Stimulated activated CD4-positive, alpha-beta T cell treated with anti-CD3 and anti-CD28 coated beads, Interleukin-1b, Interleukin-23, amount 100 ng/mL, for 48 hours (primary cell): ENCODE measurements around the gene CTSC.
A peak's percentile ranks its signal among the peaks of the same experiment; 100 is the strongest.

ENCODE experiments used
- DNase-seq: peaks from one replicate; pipeline ENCODE4 v3.0.0-alpha.2; 2020

CTSC gene

DNA sequence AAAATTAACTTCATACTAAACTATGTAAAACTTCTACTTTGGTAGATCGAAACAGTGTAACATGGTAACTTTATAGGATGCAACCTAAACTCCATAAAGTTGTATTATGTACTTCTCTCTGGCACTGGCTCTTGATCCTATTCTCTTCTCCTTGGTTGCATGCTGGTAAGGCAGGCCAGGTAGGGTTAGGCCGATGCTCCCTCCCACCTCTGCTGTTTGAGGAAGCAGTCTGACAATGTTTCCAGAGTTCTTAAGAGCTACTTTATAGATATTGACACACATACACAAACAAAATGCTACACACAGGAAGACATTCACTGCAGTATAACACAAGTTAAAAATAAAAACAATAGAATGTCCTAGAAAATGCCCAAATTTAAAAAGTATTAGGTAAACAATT, 22.5 kb downstream of the CTSC start:
- DNase-seq: no peak

DNA sequence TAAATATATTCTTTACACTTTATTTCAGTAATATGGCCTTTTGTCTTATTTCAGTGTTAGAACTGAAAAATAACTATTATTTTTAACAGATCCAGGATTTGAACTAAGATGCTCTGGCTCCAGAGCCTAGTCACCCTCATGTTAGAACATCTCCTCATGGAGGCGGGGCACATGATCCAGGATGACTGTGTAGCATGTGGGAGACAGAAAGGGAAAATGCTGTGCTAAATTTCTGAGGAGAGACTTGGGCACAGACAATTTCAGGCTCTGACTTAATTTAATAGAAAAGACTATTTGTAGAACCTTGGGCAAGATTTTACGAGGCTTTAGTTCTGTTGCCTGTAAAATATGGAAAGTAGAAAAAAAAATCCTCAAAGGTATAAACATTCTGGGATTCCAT, 24.1 kb downstream of the CTSC start:
- no peak for DNase-seq

DNA sequence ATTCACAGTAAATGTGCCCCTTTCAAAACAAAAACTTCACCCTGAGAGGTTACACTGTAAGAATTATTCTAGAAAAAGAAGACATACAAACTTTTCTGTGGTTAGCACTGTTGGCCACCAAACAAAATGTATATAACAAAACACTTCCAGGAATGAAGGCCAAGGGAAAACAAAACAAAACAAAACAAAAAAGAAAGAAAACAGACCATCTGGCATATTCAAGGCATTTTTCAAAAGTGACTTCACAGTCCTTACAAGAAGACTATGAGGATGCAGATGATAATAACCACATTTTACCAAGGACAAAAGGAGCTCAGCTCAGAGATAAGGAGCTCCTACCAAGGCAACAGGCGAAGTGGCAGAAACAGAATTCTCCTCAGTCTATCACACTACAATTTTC, 24.9 kb downstream of the CTSC start:
- DNase-seq: no peak

DNA sequence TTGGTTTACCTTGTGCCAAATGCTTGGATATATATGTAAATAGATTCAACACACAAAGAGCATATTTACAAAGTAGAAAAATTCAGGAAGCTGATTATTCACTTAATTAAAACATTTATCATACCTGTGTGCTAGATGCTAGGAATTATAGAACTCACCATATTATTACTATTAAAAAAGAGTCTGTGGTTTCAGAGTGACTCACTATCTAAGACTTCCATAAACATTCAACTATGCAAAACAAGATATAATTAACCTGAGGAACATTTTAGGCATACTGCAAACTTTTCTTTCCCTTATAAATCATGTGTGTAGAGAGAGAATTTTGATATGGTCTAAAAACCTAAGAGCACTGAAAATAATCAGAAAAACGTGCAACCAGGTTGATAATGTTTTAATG, 27.3 kb downstream of the CTSC start:
- no peak for DNase-seq

DNA sequence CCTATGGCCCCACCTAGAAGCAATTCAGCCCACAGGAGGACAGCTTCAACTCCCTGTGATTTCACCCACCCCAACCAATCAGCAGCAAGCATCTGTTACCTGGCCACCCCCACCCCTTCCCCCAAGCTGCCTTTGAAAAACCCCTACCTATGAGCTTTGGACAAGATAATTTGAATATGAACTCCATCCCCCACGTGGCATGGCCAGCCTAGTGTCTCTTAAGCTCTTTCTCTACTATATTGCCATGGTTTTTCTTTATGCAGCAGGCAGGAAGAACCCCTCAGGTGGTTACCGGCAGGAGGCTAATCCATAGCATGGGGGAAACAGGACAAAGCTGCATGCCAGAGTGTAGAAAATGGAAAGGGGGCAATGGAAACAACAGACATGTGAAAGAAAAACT, 29.0 kb downstream of the CTSC start:
- no peak for DNase-seq

DNA sequence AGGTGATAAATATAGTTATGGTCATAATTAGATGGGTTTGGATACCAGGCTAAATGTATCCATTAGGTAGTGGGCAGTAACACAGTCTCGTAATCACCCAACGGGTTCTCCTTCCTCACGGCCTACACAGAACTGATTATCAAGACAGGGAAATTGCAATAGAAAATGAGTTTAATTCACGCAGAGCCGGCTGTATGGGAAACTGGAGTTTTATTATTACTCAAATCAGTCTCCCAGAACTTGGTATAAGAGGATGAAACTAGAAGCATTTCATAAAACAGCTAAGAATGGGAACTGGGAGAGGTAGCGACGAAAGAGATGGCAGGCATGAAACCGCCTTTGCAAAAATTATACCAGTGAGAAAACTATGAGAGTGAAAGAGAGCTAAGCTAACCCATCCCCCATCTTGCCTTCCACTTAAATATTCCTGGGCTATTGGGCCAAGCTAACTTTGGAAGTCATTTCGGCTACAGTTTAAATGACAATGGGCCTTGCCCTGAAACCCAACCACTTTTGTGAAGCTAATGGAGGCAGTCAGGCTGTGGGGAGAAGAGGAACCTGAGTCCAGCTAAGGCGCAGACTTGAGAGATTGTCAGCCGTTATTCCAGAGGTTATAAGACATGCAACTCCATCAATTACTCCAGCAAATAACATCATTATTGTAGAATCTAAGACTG, 29.6 kb downstream of the CTSC start:
- no peak for DNase-seq

DNA sequence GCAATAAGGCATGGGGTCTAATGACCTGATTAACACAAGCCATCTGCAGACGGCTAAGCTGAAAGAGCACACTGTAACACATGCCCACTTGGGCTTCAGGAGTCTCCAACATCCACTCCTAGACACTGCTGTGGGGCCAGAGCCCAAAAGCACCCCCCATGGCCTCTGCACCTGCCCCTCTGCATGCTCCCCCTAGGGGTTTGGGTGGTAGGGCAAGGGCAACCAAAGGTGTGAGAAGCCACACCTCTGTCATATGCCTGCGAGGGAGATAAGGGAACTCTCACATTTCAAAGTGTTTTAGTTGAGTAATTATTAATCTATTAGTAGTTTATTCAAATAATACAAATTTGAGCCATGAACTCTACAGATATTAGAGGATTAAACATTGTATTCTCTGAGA, 30.8 kb downstream of the CTSC start:
- no peak for DNase-seq

DNA sequence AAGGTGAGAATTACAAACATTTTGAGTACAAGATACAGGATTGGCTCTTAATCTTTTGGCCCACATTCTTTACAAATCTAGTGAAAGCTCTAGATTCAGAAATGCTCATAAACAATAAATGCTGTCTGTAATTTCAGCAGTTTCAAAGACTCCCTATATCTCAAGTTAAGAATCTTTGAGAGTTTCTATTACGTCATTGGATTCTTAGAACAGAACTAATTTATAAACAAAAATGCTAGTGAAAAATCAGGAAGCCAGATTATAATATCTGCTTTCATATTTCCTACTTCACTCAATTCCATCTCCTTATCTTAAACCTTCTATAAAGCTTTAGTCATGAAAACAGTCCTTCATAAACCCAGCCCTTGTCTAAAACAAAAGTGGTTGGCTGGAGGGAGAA, 32.1 kb downstream of the CTSC start:
- DNase-seq: no peak

DNA sequence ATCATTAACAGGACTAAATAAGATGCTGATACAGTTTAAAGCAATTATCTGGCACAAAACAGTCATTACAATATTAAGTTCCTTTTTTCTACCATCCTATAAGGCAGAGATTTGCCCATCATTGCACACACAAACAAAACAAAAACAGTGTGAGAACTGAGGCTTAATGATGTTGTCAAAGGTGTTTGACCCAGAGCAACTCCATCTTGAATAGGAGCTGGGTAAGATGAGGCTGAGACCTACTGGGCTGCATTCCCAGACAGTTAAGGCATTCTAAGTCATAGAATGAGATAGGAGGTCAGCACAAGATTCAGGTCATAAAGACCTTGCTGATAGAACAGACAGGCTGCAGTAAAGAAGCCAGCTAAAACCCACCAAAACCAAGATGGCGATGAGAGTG, 33.2 kb downstream of the CTSC start:
- no peak for DNase-seq

DNA sequence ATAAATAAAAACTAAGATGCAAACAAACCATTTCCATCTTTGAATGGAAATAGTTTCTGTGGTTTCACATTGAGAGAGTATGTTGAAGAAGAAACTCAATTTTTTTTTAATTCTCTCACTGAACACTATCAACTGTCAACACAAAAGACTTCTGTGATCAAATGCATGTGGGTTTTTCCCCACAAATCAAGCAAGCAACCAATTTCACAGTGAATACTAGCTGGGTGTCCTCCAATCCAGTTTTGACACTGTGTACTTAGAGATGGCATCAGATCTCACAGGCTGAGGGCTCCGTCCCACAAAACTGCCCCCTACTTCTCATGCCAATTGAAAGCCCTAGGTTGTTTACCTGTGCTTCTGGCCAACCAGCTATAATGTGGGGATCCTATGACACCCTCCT, 34.5 kb downstream of the CTSC start:
- DNase-seq: no peak

DNA sequence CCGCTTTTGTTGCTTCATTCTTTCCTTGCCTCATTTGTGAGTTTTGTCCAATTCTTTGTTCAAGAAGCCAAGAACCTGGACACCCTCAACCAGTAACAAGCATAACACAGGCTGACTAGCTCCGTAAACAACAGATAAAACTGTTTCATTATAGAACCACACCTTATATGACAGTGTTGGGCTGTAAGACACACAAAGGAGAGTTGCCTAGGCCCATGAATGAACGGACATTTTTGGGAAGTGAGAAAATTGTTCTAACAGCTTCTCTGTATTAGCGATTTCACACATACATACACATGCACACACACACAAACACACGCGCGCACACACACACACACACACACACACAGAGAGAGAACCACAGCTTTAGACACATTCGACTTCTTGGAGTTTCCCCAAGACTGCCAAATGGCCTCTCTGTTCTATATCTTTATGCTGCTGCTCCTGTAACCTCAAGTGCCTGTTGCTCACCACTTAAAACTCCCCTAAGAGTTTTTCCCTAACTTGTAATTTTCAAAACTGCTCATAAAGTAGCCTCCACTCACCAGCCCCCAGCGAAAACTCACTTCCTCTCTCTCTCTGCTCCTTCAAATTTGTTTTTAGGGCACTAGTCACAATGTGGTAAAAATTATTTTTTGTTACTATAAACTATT, 35.9 kb downstream of the CTSC start:
- DNase-seq: peak; percentile 7

DNA sequence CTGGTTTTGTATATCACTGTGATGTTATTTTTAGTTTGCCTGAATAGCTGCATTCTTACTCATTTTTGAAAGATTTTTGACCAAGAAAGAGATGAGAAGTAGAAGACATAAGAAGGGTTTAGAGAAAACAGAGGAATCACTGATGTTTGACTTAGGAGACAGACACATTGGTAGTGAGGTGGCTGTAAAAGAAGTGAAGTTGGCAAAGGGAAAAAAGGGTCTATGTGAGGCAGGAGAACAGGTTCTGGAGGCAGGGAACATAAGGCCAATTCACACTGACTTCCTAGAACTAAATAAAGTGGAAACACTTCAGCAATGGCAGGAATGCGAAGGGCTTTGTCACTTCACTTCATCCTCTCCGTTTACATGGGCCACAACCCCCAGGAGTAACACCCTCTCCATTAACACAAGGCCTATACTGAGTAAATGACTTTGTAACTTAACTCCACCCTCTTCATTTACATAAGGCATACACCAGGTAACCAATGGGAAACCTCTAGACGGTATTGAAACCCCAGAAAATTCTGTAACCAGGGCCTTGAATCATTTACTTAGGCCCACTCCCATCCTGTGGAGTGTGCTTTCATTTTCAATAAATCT, 36.5 kb downstream of the CTSC start:
- DNase-seq: no peak

DNA sequence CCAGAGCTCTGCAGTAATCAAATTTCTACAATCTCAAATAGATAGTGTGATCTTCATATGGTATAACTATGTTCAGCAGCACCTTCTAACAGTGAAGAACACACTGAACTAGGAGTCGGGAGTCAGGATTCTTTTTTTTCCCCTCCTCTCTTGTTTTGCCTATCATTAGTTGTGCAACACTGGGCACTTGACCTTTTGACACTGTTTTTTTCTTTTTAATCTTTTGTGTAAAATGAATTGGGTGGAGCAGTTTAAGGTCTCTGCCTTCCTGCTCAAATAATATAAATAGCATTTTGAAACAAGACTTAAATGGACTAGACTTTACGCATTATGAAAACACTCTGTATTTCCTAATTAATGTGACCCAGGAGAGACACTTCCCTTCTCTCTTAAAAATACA, 39.7 kb downstream of the CTSC start:
- no peak for DNase-seq

DNA sequence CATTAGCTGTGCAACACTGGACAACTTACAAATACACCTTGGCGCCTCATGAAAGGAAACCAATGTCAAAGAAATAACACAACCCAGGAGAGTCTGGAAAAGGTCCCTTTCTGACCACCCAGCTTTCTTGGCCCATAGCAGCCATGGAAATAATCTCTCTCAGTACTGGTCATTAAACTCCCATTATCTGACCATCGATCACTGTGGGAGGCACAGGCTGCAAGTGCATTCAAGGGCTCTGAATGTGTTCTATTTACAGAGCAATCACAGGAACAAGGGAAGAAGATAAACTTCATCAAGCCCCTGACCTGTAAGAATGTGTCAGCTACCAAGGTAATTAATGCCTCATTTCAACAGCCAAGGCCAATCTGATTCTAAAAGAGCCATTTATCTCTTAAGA, 40.1 kb downstream of the CTSC start:
- DNase-seq: no peak

DNA sequence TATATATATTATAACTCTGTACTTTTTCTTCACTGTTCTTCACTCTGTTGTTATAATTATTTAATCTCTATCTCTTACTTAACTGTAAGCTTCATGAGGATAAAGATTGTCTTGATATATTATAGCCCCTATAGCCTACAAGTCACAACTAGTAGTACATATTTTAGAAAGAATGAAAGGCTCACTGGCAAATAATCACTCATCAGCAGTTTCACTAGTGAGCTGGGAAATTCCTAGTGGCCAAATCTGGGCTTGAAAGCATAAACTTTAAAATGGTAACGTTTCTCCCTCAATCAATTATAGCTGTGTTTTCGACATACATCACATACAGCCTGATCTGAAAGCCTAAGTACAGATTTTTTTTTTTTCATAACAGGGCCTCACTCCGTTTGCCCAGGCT, 42.5 kb downstream of the CTSC start:
- DNase-seq: no peak

DNA sequence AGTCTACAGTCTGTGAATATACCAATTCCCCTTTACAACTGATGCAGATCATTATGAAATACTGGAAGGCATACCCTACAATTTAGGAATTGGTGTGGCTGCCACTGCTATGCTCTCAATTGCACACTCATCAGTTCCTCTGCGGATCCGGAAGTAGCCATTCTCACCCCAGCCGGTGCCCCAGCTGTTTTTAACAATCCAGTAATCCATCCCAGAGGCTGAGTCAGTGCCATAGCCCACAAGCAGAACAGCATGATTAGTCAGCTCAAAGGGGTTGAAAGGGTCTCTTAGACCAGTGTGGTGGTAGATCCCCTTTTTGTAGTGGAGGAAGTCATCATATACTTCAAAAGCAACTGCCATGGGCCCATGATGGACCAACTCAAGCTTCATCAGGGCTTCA, 43.6 kb downstream of the CTSC start:
- DNase-seq: no peak

DNA sequence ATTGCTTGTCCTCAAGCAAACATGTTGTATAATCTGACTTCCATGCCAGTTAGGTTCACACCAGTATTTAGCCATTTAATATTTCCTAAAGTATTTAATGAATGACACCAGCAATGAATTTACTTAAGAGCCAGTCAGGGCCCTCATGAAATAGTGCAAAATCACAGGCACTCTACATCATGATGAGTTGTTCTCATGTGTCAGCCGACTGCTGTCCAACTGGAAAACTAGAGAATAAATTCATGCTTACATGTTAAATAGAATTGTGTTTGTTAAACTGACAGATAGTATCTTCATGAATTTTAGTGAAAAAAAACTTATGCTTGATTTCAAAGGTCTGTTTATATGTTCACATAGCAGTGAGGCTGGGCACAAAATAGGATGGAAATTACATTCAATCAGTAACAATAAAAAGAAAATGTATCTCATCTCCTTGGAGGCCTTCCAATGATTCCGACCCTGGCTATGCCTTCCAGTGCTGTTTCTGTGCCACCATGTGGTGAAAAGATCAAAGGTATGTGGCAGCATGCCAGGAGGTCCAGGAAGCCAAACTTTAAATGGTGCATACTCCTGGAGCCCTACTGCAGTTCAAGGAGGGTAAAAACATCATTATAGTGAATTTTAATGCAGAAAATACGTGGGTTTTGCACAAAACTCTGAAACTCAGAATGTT, 45.2 kb downstream of the CTSC start:
- DNase-seq: no peak

DNA sequence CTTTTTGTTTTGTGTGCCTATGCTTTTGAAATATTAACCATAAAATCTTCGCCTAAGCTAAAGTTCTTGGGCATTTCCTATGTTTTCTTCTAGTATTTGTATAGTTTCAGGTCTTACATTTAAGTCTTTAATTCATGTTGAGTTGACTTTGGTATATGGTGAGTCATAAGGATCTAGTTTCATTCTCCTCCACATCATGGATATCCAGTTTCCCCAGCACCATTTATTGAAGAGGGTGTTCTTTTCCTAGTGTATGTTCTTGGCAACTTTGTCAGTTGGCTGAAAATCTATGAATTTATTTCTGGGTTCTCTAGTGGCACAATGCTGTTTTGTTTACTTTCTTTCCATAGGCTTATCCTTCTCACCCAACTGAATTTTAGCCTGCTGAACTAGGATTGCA, 49.0 kb downstream of the CTSC start:
- no peak for DNase-seq

DNA sequence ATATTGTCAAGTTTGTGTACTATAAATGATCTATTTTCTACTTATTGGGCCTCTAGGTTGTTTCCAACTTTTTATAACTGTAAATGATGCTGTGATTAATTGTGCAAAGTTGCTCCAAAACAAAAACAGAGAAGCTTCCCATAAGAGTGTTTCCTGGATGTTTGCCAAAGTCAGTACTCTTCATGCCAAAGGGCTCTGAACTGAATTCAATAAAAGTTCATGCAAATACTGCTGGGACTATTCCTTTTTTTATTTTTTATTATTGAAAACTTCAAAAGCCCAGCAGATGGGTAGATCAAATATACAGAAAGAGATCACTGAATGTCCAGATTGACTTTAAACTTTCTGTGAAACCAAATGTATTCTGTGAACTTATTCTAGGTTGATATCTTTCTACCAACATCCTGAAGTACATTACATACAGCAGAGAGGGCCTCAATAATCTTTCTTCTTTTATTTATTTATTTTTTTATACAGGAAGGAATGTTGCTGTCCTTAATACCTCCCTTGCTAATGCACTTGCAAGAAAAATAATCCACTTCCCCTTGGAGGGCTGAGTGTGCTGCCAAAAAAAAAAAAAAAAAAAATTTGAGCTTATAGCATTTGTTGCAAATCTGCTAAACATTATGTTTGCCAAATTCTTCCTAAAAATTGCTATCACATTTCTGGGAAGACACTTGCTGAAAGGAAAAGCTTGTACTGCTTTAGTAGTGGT, 53.0 kb downstream of the CTSC start:
- no peak for DNase-seq

DNA sequence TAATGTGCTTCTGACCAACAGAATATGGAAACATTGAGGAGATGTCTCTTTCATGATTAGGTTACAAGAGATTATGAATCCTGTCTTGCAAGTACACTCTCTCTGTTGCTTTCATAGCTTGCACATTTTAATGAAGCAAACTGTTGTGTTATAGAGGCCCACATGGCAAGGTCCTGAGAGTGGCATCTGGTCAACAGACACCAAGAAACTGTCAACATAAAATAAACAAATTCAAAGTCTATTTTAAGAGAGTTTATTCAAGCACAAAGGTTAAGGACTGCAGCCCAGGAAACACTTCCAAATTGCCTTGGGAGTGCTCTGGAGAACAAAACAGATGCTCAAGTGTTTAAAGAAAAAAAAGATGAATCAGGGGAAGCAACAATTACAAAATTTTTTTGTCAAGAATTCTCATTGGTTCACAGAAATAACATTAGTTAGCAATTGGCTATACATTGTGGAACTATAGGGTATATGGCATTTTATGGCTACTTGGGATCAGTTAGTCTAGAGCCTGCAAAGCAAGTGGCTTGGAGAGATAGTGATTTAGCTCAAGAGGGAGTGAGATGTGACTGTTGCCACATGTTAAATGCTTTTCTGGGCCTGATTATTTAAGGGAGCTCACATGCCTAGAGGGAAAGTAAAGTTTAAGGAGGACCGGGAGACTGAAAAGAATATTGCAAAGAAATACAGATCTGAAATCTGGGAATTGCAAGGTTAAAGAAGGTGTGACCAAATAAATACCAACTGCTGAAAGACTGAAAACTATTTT, 54.6 kb downstream of the CTSC start:
- no peak for DNase-seq

DNA sequence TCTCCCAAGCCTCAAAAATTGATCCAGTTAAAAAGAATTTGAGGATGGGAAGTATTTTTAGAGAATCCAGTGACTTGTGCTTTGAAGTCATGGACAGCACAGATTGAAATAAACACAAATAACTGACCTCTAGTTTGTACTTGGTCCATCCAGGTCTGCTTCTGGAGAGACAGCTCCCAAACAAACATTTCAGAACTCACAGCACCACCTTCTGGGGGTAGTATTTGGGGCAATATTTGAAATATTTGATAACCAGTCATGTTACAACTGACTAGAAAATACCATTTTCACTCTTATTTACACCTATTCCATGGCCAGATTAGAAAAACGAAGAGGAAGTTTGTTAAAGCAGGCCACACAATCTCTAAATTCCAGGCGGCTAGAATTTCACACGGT, 56.2 kb downstream of the CTSC start:
- DNase-seq: no peak

DNA sequence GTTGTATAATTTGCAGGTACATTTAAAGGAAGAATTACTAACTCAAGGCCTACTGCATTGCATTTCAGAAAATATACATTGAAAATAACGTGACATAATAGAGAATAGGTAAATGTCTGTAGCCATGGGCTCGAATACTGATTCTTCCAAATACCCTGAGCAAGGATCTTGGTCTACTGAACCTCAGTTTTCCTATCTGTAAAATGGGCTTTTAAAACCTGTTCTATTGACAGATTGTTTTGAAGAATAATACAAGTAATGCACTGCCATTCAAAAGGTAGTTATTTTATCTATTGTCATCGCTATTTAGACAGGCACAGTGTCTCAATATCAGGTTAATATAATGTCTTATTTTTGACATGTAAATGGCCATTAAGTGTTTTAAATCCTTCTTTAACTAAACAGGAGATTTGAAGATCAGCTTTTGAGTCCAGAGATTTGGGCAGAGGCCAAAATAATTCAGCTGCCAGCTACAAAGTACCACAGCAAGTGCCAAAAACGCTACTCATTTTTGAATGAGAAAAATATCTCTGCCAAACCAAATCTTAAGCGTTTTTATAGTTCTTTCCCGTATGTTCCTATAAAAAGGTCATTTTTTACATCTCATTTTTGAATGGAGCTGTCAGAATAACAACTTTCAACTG, 56.7 kb downstream of the CTSC start:
- no peak for DNase-seq
